Kidney glomerular epithelial cell (primary cell): ENCODE results near the gene SMC5.
"Not testable (repeated sequence)": the region's sequence is repeated elsewhere in the genome, so short reads cannot be mapped to it uniquely, and the experiment has no call there.

Experiments used
- DNase-seq: peaks from one replicate; lab custom pipeline; 2025; lab: John Stamatoyannopoulos, UW

The SMC5 gene

DNA sequence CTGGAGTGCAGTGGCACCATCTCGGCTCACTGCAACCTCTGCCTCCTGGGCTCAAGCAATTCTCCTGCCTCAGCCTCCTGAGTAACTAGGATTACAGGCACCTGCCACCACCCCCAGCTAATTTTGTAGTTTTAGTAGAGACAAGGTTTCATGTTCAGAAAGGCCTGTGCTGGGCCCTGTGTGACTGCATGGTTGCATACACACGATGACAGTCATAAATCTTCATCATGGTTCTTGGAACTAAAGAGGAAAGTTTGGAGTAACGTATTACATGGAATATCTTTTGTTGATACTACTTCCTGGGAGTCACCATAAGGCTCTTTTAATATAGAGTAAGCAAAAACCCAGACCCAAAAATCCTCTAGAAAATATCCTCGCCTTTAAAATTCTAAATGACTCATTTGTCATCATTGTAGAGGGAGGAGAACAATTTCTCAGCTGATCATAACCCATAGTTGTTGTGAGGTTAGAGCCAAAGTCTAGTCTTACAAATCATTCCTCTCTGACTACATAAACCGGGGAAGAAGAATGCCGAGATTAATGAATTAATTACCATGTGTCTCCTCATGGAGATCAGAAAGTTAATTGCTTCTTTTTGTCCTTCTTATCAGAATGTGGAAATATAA lies 108.6 kb downstream of the SMC5 start:
- DNase-seq: no peak

DNA sequence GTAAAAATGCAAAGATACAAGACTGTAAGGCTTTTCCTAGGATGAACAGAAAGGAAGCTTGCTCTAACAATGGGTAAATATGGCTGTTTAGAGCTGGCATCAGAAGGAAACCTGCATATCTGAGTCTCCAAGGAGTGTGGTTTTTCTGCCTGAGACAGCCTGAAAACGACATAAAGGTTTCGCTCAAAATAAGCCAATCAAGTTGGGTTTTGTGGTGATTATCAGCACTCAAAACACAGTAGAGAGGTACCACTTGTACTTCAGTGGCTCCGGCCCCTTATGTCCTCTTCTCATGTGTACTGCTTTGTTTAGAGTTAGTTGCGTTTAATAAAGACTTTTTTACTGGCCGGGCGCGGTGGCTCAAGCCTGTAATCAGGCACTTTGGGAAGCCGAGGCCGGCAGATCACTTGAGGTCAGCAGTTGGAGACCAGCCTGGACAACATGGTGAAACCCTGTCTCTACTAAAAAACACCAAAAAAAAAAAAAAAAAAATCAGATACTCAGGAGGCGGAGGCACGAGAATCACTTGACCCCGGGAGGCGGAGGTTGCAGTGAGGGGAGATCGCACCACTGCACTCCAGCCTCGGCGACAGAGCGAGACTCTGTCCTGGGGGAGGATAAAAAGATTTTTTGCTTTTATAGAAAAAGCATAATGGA lies 116.3 kb downstream of the SMC5 start:
- no peak for DNase-seq

DNA sequence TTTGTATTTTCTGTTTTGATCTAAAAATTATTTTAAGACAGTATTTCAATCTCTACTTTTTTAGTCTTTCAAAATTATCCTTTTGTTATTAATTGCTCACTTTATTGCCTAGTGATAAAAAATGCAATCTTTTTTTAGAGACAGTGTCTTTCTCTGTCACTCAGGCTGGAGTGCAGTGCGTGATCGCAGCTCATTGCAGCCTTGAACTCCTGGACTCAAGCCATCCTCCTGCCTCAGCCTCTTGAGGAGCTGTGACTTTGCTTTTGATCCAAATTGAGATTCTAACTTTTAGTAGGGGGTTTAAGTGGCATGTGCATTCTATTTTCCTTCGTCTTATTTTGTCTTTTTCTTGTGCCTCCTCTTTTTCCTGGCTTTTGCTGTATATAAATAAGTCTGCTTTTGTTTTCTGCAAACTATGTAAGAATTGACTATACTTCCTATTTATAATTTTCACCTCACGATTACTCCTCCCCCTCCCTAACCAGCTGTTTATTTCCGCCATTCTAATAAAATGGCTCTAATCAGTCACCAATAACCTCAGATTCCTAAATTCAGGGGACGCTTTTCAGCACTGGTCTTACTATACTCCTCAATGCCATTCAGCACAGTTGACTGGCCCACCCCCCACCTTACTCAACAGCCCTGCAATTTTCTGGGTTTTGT lies 123.4 kb downstream of the SMC5 start:
- no peak for DNase-seq

DNA sequence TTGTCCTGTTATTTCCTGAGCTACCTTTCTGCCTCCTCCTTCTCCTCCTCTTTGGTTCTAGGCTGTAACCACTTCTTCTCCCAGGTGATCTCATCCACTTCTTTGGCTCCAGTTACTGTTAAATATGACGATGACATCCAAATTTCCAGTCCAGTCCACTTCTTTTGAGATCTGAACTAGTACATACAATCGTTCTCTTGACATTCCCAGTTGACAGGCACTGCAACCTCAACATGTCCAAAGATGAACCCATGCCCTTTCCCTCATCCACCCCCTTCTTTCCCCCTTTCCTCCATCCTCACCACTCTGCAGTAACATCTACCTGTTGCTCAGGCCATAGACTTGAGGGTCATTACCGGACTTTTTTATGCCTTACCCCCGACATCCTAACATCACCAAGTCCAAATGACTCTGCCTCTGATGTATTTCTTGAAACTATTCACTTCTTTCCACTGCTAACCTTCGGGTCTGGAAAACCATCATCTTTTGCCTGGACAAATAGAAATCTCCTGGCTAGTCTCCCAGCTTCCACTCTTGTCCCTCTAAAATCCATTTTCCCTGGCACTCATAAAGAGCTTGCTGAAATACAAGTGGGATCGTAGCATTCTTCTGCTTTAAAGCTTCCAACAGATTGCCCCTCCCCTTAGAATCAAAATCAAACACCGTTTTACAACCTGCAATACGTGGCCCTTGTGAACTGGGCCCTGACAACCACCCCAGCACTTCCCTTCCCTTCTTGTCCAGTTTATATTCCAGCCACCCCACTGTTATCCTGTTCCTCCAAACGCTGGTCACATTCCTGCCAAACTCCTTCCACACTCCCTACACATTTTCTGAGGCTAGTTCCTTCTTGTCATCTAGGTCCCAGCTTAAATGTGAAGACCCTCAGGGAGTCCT lies 124.2 kb downstream of the SMC5 start:
- no peak for DNase-seq

GRCh38 chr9:70385426-70385825 lies 126.6 kb downstream of the SMC5 start:
- no peak for DNase-seq

GRCh38 chr9:70387663-70388062 lies 128.9 kb downstream of the SMC5 start:
- no peak for DNase-seq

GRCh38 chr9:70389188-70389587 lies 130.4 kb downstream of the SMC5 start:
- DNase-seq: no peak

- no peak for DNase-seq
Observed at GRCh38 chr9:70389621-70390266, 131.0 kb downstream of the SMC5 start.

- DNase-seq: no peak
Observed at GRCh38 chr9:70390933-70391341, 132.2 kb downstream of the SMC5 start.

DNA sequence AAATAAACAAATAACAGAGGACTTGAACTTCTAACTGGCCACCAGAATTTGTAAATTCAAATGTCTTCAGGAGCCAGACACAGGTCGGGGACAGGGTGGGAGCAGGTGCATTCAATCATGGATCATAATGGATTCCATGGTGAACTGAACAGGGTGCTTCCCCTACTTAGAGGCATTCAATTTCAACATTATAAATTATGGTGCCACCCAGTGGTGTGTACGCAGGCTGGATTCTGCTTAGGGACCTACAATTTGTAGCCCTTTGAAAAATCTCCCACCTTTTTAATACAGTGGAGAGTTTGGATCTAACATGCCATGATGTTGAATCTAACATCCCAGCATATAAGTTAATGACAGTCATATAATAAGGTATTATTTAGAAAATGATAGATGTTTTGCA lies 133.4 kb downstream of the SMC5 start:
- DNase-seq: no peak

DNA sequence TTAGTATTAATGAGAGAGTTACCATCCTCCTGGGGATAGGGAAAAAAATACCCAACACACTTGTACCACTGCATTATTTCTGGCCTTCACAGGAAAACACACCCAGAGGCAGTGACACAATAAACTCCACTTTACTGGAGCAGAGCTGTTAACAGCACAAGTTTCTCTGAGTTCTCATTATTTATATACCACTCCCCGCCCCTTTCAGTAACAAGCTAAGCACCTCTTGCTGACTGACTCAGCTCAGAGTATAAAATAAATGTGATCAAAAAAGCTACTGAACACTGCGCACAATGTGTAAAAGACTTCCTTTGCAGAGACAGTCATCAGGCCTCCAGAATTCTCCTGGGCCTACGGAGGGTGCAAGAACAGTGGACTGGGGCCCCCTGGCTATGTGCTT lies 134.1 kb downstream of the SMC5 start:
- no peak for DNase-seq

DNA sequence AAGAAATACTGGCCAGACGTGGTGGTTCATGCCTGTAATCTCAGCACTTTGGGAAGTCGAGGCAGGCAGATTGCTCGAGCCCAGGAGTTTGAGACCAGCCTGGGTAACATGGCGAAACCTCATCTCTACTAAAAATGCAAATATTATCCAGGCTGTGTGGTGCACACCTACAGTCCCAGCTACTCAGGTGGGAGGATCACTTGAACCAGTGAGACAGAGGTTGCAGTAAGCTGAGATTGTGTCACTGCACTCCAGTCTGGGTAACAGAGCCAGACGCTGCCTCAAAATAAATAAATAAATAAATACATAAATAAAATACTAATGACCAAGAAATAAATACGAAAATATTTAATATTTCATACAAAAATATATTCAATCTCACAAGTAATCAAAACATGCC lies 136.9 kb downstream of the SMC5 start:
- DNase-seq: no peak

DNA sequence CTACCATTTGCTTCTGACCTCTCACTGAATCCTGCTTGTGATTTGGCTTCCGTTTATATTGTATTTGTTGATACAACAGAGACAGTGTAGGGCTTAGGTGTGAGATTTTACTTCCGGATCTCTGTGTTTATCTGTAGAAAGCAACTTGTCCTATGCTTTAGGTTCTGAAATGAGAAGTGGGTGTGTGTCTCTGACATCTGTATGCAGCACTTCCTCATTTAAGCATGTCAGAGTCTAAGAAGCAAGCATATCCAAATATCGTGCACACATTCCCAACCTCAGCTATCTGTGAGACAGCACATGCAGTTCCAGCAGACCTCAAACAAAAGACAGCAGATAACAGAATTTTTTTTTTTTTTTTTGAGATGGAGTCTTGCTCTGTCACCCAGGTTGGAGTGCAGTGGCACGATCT lies 139.4 kb downstream of the SMC5 start:
- DNase-seq: no peak

GRCh38 chr9:70399141-70399540 lies 140.4 kb downstream of the SMC5 start:
- no peak for DNase-seq

- no peak for DNase-seq
Observed at GRCh38 chr9:70400107-70400892, 141.5 kb downstream of the SMC5 start.

DNA sequence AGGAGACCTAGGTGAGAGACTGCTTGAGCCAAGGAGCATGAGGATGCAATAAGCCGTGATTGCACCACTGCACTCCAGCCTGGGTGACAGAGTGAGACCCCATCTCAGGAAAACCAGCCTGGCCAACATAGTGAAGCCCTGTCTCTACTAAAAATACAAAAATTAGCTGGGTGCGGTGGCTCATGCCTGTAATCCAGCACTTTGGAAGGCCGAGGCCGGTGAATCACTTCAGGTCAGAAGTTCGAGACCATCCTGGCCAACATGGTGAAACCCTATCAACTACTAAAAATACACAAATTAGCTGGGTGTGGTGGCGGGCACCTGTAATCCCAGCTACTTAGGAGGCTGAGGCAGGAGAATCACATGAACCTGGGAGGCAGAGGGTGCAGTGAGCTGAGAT lies 142.5 kb downstream of the SMC5 start:
- DNase-seq: not testable (repeated sequence)

DNA sequence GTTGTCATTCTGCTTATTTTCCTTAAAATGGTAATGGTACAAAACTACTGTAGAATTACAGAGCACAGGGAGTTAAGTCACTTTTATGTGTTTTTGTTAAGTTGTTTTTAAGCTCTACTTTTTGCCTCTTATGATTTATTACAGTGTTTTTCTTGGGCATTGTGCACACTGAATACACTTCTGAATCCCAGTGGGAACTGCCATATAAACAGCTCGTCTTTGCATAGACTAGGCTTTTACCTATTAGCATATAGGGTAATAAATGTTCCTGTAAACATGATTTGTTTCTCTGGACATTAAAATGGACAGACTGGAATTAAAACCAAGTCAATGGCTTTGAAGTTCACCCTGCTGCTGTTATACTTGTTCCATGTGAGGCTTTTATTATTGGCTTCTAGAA lies 143.4 kb downstream of the SMC5 start:
- DNase-seq: no peak

DNA sequence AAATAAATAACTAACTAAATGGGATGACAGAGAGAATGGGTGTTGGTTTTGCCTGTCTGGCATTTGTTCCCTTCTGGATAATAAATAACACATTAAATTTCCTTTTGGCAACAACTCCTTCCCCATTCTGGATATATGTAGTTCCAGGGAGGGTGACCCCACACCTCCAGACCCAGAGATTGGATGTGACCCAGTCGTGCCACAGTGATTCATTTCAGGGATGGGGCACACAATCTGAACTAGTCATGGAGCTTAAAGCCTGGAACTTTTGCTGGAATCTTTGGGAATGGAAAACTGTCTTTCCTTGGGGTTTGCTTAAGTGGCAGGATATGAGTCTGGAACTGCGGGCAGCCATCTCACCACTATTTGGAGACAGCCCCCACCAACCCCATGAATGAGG lies 144.4 kb downstream of the SMC5 start:
- DNase-seq: no peak

DNA sequence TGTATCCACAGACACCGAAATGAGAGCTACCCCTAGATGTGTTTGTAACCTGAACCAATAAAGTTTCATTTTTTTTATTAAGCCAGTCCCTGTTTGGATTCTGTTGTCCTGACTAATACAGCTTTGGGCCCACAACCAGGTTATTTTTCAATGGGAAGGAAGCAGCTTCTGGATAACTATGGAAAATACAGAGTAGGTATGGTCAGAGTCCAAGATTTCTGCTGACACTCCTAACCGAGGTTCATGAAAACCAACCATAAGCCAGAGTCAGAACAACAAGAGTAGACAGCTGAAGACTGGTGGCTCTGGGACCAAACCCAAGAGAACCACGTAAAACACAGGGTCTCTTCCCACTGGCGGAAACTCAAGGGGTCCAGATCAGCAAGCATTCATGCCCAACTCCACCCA lies 144.8 kb downstream of the SMC5 start:
- no peak for DNase-seq

DNA sequence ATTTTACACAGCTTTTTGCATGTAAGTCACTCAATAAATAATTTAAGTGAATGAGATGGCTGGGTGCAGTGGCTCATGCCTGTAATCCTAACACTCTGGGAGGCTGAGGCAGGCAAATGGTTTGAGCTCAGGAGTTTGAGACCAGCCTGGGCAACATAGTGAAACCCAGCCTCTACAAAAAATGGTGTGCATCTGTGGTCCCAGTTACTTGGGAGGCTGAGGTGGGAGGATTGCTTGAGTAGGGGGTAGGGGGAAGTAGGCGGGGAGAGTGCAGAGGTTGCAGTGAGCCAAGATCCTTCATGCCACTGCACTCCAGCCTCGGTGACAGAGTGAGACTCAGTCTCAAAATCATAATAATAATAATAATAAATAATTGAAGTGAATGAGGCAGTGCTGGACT lies 145.5 kb downstream of the SMC5 start:
- DNase-seq: no peak
